ENCODE data around the gene RITA1.

The RITA1 gene

GRCh38 chr12:113152835-113153814 is 32.4 kb upstream of the RITA1 start:
- in situ Hi-C loops (cut with MboI; ENCODE audit: low sequenced_read_pairs) = loop anchor here (5.0 kb wide), 1 partner anchor 106 kb away; no protein-coding TSS in a partner anchor

- in situ Hi-C loops (cut with MboI; ENCODE audit: low sequenced_read_pairs) = loop anchor here (5.0 kb wide), 1 partner anchor 107 kb away; no protein-coding TSS in a partner anchor
Observed at GRCh38 chr12:113154351-113154973, 31.1 kb upstream of the RITA1 start.

GRCh38 chr12:113155060-113155459 is 30.5 kb upstream of the RITA1 start:
- in situ Hi-C loops (cut with MboI; ENCODE audit: low sequenced_read_pairs) = no loop called here

DNA sequence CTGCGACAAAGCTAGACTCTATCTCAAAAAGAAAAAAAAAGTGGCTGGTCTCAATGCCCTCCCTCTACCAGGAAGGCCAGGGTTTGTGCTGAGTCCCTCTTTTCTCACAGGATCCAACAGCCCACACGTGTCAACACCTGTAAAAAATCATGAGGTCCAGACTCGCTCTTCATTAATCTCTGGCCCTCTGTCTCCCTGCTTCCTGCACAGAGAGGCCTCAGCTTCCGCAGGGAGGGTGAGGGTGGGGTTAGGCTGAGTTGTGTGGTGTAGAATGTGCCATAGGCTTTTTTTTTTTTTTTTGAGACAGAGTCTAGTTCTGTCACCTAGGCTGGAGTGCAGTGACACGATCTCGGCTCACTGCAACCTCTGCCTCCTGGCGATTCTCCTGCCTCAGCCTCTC is 29.9 kb upstream of the RITA1 start:
- in situ Hi-C loops (cut with MboI; ENCODE audit: low sequenced_read_pairs) = no loop called here

GRCh38 chr12:113157218-113157859 is 28.2 kb upstream of the RITA1 start:
- in situ Hi-C loops (cut with MboI; ENCODE audit: low sequenced_read_pairs) = no loop called here

- in situ Hi-C loops (cut with MboI; ENCODE audit: low sequenced_read_pairs) = no loop called here
Observed at GRCh38 chr12:113158439-113159203, 26.9 kb upstream of the RITA1 start.

DNA sequence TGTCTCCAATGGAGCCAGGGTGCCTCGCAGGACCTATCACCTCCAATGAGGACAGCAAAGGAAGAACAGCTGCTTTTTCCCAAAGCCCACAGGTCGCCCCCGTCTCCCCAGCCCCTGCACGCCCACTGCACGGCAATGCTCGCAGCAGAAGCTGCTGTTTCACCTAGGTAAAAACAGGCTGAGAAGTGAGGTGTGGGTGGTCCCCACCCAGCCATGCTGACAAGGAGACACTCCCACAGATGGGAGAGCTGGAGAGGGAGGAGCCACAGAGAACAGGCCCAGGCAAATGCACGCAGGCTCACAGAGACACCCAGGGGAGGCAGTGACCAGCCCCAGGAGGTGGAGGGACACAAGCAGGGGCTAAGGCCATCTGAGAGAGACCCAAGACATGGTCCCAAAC is 25.6 kb upstream of the RITA1 start:
- in situ Hi-C loops (cut with MboI; ENCODE audit: low sequenced_read_pairs) = no loop called here

DNA sequence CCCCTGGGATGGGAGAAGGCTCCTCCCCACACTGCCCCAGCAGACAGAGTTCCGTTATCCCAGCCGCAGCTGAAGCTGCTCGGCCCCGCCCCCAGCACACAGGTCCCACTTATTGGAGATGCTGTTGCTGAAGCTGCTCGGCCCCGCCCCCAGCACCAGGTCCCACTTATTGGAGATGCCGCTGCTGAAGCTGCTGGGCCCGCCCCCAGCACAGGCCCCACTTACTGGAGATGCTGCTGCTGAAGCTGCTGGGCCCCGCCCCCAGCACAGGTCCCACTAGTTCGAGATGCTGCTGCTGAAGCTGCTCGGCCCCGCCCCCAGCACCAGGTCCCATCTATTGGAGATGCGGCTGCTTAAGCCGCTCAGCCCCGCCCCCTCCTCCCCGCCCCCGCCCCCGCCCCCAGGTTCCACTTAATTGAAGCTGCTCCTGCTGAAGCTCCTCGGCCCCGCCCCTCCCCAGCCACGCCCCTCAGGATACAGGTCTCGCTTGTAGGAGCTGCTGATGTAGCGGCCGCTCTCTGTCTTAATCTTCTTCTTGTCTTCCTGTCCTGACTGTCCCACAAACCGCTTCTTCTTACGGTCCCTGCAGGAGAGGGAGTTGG is 24.0 kb upstream of the RITA1 start:
- in situ Hi-C loops (cut with MboI; ENCODE audit: low sequenced_read_pairs) = no loop called here

DNA sequence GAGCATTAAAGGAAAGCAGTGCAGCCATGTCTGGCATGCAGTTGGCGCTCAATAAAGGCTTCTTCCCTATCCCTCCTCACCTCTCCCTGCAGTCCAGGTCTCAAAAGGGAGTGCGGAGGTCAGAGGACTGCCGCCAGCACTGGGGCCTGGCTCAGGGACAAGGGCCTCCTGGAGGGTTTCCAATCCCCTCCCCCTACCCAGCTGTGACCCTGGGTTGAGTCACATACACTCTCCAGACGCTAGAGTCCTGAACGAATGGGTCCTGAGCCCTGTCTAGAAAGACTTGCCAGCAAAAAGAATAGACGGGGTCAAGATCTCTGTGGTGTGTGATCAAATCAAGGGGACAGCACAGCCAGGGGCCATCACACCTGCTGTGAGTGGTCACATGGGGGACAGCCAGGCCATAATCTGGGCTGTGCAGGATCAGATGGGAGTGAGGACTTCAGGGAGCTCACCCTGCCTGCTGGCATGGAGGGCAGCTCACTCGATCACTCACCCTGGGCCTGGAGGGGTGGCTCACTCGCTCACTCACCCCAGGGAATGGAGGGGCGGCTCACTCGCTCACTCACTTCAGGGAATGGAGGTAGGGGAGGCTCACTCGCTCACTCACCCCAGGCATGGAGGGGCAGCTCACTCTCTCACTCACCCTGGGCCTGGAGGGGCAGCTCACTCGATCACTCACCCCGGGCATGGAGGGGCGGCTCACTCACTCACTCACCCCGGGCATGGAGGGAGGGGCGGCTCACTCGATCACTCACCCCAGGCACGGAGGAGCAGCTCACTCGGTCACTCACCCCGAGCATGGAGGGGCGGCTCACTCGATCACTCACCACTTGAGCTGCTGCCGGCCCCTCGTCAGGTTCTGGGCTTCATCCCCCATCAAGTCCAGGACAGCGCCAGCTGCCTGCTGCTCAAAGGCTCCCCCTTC is 23.2 kb upstream of the RITA1 start:
- in situ Hi-C loops (cut with MboI; ENCODE audit: low sequenced_read_pairs) = no loop called here

DNA sequence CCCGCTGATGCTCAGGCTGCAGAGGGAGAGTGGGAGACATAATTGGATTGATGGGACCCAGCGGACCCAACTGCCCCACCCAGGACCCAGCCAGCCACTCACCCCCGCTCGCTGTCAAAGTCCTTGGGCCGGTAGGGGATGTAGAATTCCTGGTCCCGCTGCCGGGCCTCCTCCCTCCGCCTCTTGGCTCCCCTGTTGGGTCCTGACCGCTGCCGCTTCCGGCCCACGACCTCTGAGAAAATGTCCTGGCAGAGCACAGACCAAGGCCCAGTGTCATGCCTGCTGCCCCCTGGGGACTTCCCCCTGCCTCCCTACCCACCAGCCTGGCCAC is 22.5 kb upstream of the RITA1 start:
- in situ Hi-C loops (cut with MboI; ENCODE audit: low sequenced_read_pairs) = no loop called here

- in situ Hi-C loops (cut with MboI; ENCODE audit: low sequenced_read_pairs) = no loop called here
Observed at GRCh38 chr12:113164014-113164413, 21.5 kb upstream of the RITA1 start.

DNA sequence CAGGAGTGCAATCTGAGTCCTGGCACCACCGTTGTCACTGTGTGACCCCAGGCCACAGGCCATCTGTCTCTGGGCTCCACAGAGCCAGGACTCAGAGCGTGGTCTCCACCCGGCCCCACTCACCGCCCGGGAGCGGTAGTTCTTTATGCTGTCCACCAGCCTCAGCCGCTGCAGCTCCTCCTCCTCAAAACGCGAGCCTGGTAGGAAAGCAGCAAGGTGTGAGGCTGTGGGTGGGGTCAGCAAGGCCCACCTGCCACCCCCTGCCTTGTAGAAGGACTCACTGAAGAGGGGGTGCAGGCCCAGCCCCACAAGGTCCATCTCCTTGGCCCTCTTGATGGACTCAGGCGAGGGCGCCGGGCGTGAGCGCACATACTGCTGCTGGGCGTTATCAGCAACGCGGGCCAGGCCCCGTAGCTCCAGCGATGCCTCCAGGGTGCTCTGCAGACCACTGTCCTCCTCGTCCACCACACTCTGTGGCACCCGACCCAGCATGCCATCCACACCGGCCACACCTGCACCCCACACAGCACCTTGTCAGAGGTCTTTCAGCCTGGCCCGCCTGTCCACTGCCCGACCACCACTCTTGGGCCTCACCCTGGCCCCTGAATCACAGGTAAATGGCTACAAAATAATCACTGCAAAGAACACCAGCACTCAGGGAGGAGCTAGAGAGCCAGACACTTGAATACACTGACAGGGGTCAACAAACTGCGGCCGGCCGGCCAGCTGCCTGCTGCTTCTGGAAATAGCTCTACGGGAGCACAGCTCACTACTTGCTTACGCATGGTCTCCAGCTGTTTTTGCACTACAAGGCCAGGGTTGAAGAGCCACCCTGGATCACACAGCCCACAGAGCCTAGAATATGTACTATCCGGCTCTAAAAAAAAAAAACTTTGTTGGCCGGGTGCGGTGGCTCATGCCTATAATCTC is 19.7 kb upstream of the RITA1 start:
- in situ Hi-C loops (cut with MboI; ENCODE audit: low sequenced_read_pairs) = no loop called here

DNA sequence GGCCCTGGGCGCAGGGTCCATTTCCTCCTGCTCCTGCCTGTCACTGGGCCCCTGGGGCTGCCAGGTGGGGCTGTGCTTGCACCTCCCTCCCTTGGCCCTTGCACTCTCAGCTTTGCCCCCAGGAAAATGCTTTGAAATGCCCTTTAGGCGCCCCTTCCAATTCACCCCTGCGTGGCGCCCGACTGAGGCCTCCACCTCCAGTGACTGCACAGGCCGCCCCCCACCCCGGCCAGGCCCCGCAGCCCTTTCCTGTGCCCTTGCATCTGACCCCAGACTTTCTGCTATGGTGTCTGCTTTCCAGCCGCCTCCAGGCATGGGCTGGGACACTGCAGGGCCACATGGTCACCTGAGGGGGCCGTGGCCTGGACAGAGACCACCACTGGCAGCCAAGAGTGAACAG is 17.7 kb upstream of the RITA1 start:
- in situ Hi-C loops (cut with MboI; ENCODE audit: low sequenced_read_pairs) = no loop called here

DNA sequence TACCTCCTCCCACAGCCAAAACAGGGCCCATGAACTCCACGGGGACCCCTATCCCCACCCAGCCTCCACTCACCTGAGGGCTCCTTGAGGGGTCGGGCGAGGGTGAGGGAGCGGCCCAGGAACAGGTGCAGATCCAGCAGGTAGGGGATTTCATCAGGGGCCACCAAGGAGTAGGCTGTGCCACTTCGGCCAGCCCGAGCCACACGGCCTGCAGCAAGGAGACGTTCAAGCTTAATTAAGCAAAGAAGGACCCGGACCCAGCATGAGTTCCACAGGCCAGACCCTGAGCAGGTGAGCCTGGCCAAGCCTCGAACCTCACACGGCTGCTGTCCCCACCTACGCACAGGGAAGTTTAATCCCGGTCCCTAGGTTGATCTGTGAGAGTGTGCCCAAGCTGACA is 15.8 kb upstream of the RITA1 start:
- in situ Hi-C loops (cut with MboI; ENCODE audit: low sequenced_read_pairs) = no loop called here

- in situ Hi-C loops (cut with MboI; ENCODE audit: low sequenced_read_pairs) = no loop called here
Observed at GRCh38 chr12:113170457-113170856, 15.1 kb upstream of the RITA1 start.

- in situ Hi-C loops (cut with MboI; ENCODE audit: low sequenced_read_pairs) = no loop called here
Observed at GRCh38 chr12:113170926-113171325, 14.6 kb upstream of the RITA1 start.

GRCh38 chr12:113171543-113171942 is 14.0 kb upstream of the RITA1 start:
- in situ Hi-C loops (cut with MboI; ENCODE audit: low sequenced_read_pairs) = no loop called here

- in situ Hi-C loops (cut with MboI; ENCODE audit: low sequenced_read_pairs) = no loop called here
Observed at GRCh38 chr12:113172185-113172584, 13.3 kb upstream of the RITA1 start.
